Nephron (organoid): Measurements from ENCODE around the gene GNB1.

ENCODE experiments used
- H3K27ac Mint-ChIP-seq, 3 experiments: 2 replicates each; pipeline ENCODE4 v1.8.0; 2020; ENCODE audit warnings: mixed read lengths in 3 of 3, mild to moderate bottlenecking in 2 of 3, moderate library complexity in 1 of 3
- H3K27me3 Mint-ChIP-seq: 2 replicates; pipeline ENCODE4 v1.8.0; 2021; ENCODE audit warnings: low read depth, mild to moderate bottlenecking, moderate library complexity, mixed read lengths
- H3K36me3 Mint-ChIP-seq: 2 replicates; pipeline ENCODE4 v1.8.0; 2020; ENCODE audit warnings: low read depth, mixed read lengths
- H3K4me1 Mint-ChIP-seq: 2 replicates; pipeline ENCODE4 v1.8.0; 2020; ENCODE audit warnings: mixed read lengths
- H3K4me3 Mint-ChIP-seq, 3 experiments: 2 replicates each; pipeline ENCODE4 v1.8.0; 2020; ENCODE audit warnings: mild to moderate bottlenecking in 3 of 3, mixed read lengths in 3 of 3, moderate library complexity in 2 of 3
- H3K9me3 Mint-ChIP-seq: 2 replicates; pipeline ENCODE4 v1.8.0; 2020; ENCODE audit warnings: mixed read lengths
- TF ChIP-seq, protein P1 (sequence below), 3 experiments: fragments of 200-600 bp; sonication (generic); IDR thresholded peaks; one replicate each; pipeline ENCODE4 v1.5.0; 2021; ENCODE audit warnings: antibody characterized with exemption in 3 of 3; ENCODE audit not compliant: unreplicated experiment in 3 of 3

Gene GNB1

DNA sequence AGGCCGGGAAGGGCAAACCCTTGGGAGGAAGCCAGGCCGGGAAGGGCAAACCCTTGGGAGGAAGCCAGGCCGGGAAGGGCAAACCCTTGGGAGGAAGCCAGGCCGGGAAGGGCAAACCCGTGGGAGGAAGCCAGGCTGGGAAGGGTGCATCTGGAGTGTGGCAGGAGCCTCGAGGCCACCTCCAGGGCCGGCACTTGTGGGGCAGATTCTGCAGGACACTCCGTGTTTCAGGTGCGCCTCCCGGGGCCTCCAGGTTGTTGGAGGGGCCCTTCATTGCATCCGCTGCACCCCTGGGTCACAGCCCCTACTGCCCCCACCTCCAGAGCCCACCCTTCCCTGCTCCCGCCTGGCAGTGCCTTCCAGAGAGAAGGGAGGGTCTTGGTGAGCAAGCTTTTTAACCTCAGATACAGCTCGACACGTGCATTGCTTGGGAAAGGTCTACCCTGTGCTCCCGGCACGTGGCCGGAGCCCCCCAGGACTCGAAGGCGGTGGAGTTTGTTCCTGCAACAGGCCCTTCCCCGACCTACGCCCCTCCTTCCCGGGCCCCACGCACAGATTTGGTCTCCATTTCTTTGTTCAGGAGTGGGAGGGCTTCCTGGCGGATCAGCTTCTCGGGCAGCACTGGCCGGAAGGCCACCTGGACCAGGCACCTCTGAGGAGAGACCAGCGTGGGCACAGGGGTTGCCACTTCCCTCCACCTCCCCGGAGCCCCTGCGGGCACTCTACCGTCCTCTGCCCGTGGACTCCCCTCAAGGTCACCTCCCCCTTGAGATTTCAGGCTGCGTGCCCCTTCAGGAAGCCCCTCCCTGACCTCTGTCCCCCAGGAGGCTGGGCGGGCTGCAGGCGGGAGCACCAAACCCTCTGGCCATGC is 37.6 kb upstream of the GNB1 start:
- Mint-ChIP-seq H3K4me3 (no peak overlapping the region), H3K36me3 (no peaks in the 10 kb centered on the region), H3K9me3 (no peaks in the 10 kb centered on the region), H3K27me3 (peaks cover 3% of the 10 kb centered on the region), H3K27ac (no peak overlapping the region), H3K4me1 (no peaks in the 10 kb centered on the region)
- TF ChIP-seq, protein P1, sequence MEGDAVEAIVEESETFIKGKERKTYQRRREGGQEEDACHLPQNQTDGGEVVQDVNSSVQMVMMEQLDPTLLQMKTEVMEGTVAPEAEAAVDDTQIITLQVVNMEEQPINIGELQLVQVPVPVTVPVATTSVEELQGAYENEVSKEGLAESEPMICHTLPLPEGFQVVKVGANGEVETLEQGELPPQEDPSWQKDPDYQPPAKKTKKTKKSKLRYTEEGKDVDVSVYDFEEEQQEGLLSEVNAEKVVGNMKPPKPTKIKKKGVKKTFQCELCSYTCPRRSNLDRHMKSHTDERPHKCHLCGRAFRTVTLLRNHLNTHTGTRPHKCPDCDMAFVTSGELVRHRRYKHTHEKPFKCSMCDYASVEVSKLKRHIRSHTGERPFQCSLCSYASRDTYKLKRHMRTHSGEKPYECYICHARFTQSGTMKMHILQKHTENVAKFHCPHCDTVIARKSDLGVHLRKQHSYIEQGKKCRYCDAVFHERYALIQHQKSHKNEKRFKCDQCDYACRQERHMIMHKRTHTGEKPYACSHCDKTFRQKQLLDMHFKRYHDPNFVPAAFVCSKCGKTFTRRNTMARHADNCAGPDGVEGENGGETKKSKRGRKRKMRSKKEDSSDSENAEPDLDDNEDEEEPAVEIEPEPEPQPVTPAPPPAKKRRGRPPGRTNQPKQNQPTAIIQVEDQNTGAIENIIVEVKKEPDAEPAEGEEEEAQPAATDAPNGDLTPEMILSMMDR (IDR thresholded peaks at IDR 0.05; ENCODE audit: unreplicated experiment in 3 of 3), result no peak

GRCh38 chr1:1927751-1928150 is 36.9 kb upstream of the GNB1 start:
- no peak overlapping the region for H3K27ac Mint-ChIP-seq

GRCh38 chr1:1926886-1927660 is 36.2 kb upstream of the GNB1 start:
- Mint-ChIP-seq H3K36me3 (no peaks in the 10 kb centered on the region), H3K4me1 (no peaks in the 10 kb centered on the region), H3K4me3 (no peak overlapping the region), H3K9me3 (no peaks in the 10 kb centered on the region), H3K27ac (no peak overlapping the region), H3K27me3 (peaks cover 3% of the 10 kb centered on the region)
- TF ChIP-seq, protein P1 (IDR thresholded peaks at IDR 0.05; ENCODE audit: unreplicated experiment in 3 of 3), result no peak

More at GRCh38 chr1:1927751-1928150, 36.9 kb upstream of the GNB1 start:
- Mint-ChIP-seq H3K4me1 (no peaks in the 10 kb centered on the region), H3K4me3 (no peak overlapping the region), H3K9me3 (no peaks in the 10 kb centered on the region), H3K36me3 (no peaks in the 10 kb centered on the region), H3K27me3 (peaks cover 3% of the 10 kb centered on the region)
- TF ChIP-seq, protein P1 (IDR thresholded peaks at IDR 0.05; ENCODE audit: unreplicated experiment in 3 of 3), result no peak

GRCh38 chr1:1926346-1926811 is 35.5 kb upstream of the GNB1 start:
- Mint-ChIP-seq H3K4me3 (no peak overlapping the region), H3K27me3 (peaks cover 3% of the 10 kb centered on the region), H3K27ac (no peak overlapping the region), H3K4me1 (no peaks in the 10 kb centered on the region), H3K36me3 (no peaks in the 10 kb centered on the region), H3K9me3 (no peaks in the 10 kb centered on the region)
- TF ChIP-seq, protein P1 (IDR thresholded peaks at IDR 0.05; ENCODE audit: unreplicated experiment in 3 of 3), result no peak

- Mint-ChIP-seq H3K4me1 (no peaks in the 10 kb centered on the region), H3K27me3 (peaks cover 3% of the 10 kb centered on the region), H3K27ac (no peak overlapping the region), H3K36me3 (no peaks in the 10 kb centered on the region), H3K9me3 (no peaks in the 10 kb centered on the region), H3K4me3 (no peak overlapping the region)
- TF ChIP-seq, protein P1 (IDR thresholded peaks at IDR 0.05; ENCODE audit: unreplicated experiment in 3 of 3), result no peak
Measured at GRCh38 chr1:1925437-1926345, 34.8 kb upstream of the GNB1 start.
